Peyer's patch (tissue), 4 donors: ENCODE measurements around the gene TANGO2. TPM values are rescaled to one million over a fixed set of nuclear protein-coding genes. Genes with fewer than 3 reads are reported as not detected.
A peak's percentile ranks its signal among the peaks of the same experiment; 100 is the strongest.

Source experiments
- DNase-seq, 3 donors: peaks; one replicate each; pipeline ENCODE4 v3.0.0-alpha.2; 2017 to 2019
- H3K27ac ChIP-seq, 4 donors: fragments of 200-600 bp; sonication (generic); one replicate each; pipeline ENCODE4 v1.5.1; 2016 to 2019
- H3K27me3 ChIP-seq, 2 donors: fragments of 200-600 bp; sonication (generic); one replicate each; pipeline ENCODE4 v1.5.1; 2019
- H3K36me3 ChIP-seq, 3 donors: fragments of 200-600 bp; sonication (generic); one replicate each; pipeline ENCODE4 v1.5.1; 2016 to 2019
- H3K4me1 ChIP-seq, 4 donors: fragments of 200-600 bp; sonication (generic); one replicate each; pipeline ENCODE4 v1.5.1; 2016 to 2019
- H3K4me3 ChIP-seq, 4 donors: fragments of 200-600 bp; sonication (generic); 1 replicate in 3 of 4; 2 replicates in 1 of 4; pipeline ENCODE4 v1.5.1; 2016 to 2019; ENCODE audit warnings: mild to moderate bottlenecking in 1 of 4
- H3K9me3 ChIP-seq, 4 donors: fragments of 200-600 bp; sonication (generic); one replicate each; pipeline ENCODE4 v1.5.1; 2016 to 2019; ENCODE audit warnings: mild to moderate bottlenecking in 1 of 4
- POLR2A ChIP-seq, 2 donors: fragments of 450-650 bp; IDR thresholded peaks; one replicate each; pipeline ENCODE4 v1.5.1; 2017; ENCODE audit warnings: antibody characterized with exemption in 2 of 2, mild to moderate bottlenecking in 2 of 2, moderate library complexity in 2 of 2
- total RNA-seq, 4 donors: library from RNA; depleted of rRNA; stranded (reverse); fragments of >200 nt; gene quantifications; one replicate each; pipeline ENCODE4 v1.1.0, GENCODE V29; 2016
- TF ChIP-seq, protein P1 (sequence below), 6 experiments: fragments of 450-650 bp in 4 of 6; fragments of 200-600 bp in 2 of 6; sonication (generic) in 1 of 6; IDR thresholded peaks; one replicate each; pipeline ENCODE4 v1.5.1; 2017 to 2019; ENCODE audit warnings: antibody characterized with exemption in 6 of 6, mild to moderate bottlenecking in 3 of 6, moderate library complexity in 1 of 6

TANGO2 gene
- total RNA-seq, 4 donors from 2014 or later = 27.2 to 45.4 (median 41.0) TPM

DNA sequence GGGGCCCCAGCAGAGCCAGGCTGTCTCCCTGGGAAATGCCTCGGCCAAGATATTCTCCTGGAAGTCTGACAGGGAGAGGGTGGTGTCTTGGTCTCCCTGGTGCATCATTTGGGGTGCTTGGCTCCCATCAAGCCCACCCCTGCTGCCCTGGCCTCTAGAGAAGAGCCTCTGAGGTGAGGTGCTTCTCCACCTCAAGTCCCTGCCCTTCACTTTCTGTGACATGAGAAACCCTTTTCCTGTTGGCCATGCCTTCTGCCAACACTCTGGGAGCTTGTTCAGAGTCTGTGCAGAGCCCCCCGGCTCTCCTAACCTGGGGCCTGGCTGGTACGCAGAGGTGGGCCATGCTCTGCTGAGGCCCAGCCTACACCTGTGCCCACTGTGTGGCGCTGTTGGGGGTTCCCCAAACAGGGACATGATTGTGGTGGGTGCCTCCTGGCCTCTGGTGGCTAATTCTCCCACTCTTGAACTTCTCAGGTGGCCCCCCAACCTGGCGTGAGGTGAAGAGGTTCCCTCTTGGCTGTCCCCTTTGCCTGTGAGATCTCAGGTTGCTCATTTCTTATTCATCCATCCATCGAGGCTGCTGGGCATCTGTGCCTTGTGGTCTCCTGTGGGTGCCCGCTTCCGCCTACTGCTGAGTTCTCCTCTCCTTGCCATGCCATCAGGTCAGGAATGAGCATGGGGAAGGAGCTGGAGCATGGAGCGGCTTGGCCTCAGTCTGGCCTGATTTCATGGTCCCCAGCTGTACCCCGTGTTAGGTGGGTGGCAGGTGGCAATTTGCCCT lies 40.0 kb downstream of the TANGO2 start:
- H3K27ac ChIP-seq = no peak overlapping the region
- no peaks in the 10 kb centered on the region for H3K27me3 ChIP-seq
- H3K9me3 ChIP-seq = no peaks in the 10 kb centered on the region
- H3K4me3 ChIP-seq = no peak overlapping the region
- DNase-seq = peak in 1 of 3 donors; percentile 33
- TF ChIP-seq, protein P1, sequence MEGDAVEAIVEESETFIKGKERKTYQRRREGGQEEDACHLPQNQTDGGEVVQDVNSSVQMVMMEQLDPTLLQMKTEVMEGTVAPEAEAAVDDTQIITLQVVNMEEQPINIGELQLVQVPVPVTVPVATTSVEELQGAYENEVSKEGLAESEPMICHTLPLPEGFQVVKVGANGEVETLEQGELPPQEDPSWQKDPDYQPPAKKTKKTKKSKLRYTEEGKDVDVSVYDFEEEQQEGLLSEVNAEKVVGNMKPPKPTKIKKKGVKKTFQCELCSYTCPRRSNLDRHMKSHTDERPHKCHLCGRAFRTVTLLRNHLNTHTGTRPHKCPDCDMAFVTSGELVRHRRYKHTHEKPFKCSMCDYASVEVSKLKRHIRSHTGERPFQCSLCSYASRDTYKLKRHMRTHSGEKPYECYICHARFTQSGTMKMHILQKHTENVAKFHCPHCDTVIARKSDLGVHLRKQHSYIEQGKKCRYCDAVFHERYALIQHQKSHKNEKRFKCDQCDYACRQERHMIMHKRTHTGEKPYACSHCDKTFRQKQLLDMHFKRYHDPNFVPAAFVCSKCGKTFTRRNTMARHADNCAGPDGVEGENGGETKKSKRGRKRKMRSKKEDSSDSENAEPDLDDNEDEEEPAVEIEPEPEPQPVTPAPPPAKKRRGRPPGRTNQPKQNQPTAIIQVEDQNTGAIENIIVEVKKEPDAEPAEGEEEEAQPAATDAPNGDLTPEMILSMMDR (IDR thresholded peaks at IDR 0.05) = no peak
- TF ChIP-seq POLR2A (IDR thresholded peaks at IDR 0.05) = no peak
- no peaks in the 10 kb centered on the region for H3K4me1 ChIP-seq
- H3K36me3 ChIP-seq = peaks cover 0 to 78% (median 0%) of the 10 kb centered on the region in 3 donors

DNA sequence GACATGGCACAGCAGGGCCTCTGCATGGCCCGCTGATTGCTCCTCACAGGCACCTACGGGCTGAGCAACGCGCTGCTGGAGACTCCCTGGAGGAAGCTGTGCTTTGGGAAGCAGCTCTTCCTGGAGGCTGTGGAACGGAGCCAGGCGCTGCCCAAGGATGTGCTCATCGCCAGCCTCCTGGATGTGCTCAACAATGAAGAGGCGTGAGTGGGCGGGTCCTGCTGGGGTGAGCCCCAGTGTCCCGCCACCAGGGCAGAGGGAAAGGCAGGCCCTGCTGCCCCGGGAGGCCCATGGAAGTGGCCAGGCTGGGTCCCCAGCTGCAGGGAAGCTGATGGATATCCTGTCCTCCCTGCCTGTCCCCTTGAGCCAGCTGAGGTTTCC lies 40.6 kb downstream of the TANGO2 start:
- H3K27me3 ChIP-seq = no peaks in the 10 kb centered on the region
- H3K9me3 ChIP-seq = no peaks in the 10 kb centered on the region
- TF ChIP-seq, protein P1 (IDR thresholded peaks at IDR 0.05) = no peak
- no peak for TF ChIP-seq POLR2A (IDR thresholded peaks at IDR 0.05)
- no peaks in the 10 kb centered on the region for H3K4me1 ChIP-seq
- H3K27ac ChIP-seq = no peak overlapping the region
- H3K4me3 ChIP-seq = no peak overlapping the region
- peak in 1 of 3 donors; percentile 39 for DNase-seq
- H3K36me3 ChIP-seq = peaks cover 0 to 72% (median 0%) of the 10 kb centered on the region in 3 donors

DNA sequence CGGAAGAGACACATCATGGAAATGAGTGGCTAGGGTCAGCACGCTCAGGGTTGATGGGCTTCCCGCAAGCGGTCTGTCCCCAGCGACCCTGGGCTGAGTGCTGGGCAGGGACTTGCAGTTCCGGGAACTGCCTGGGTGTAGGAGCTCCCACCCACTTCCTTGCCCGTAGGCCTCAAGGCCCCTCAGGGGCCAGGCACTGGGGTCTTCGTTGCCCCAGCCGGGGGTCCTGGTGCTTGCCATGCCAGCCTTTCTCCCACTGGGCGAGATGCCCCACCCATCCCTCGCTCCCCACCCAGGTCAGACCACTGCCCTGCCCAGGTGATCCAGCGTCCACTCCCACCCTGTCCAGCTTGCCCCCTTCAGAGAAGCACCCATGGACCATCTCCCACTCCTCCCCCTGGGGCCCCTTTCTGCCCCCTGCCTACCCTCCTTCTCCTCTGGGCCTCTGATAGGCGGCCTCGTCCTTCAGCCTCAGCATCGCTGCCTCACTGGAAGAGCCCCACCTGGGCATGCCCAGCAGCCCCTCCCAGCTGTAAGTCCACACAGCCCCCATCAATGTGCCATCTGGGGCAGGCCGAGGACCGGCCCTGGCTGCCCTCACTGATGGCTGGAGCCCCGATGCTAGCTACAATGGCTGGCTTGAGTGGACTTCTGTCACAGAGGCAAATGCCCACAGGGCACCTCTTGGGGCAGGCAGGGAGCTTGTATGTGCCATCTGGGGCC lies 41.3 kb downstream of the TANGO2 start:
- no peak for DNase-seq
- Histone ChIP-seq H3K27me3 (no peaks in the 10 kb centered on the region), H3K4me3 (no peak overlapping the region), H3K36me3 (peaks cover 0 to 64% (median 0%) of the 10 kb centered on the region in 3 donors), H3K27ac (no peak overlapping the region), H3K4me1 (no peaks in the 10 kb centered on the region), H3K9me3 (no peaks in the 10 kb centered on the region)
- TF ChIP-seq POLR2A (IDR thresholded peaks at IDR 0.05) = no peak
- TF ChIP-seq, protein P1 (IDR thresholded peaks at IDR 0.05) = no peak

DNA sequence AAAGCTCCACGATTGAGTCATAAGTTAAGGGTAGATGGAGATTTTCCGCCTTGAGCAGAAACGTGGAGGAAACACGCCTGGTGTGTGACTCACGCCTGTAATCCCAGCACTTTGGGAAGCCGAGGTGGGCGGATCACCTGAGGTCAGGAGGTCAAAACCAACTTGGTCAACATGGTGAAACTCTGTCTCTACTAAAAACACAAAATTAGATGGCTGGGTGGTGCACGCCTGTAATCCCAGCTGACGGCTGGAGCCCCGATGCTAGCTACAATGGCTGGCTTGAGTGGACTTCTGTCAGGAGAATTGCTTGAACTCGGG lies 41.8 kb downstream of the TANGO2 start:
- peaks cover 0 to 59% (median 0%) of the 10 kb centered on the region in 3 donors for H3K36me3 ChIP-seq
- TF ChIP-seq, protein P1 (IDR thresholded peaks at IDR 0.05) = no peak
- TF ChIP-seq POLR2A (IDR thresholded peaks at IDR 0.05) = no peak
- no peak for DNase-seq
- H3K4me1 ChIP-seq = no peaks in the 10 kb centered on the region
- no peaks in the 10 kb centered on the region for H3K9me3 ChIP-seq
- no peak overlapping the region for H3K4me3 ChIP-seq
- H3K27ac ChIP-seq = no peak overlapping the region
- no peaks in the 10 kb centered on the region for H3K27me3 ChIP-seq

DNA sequence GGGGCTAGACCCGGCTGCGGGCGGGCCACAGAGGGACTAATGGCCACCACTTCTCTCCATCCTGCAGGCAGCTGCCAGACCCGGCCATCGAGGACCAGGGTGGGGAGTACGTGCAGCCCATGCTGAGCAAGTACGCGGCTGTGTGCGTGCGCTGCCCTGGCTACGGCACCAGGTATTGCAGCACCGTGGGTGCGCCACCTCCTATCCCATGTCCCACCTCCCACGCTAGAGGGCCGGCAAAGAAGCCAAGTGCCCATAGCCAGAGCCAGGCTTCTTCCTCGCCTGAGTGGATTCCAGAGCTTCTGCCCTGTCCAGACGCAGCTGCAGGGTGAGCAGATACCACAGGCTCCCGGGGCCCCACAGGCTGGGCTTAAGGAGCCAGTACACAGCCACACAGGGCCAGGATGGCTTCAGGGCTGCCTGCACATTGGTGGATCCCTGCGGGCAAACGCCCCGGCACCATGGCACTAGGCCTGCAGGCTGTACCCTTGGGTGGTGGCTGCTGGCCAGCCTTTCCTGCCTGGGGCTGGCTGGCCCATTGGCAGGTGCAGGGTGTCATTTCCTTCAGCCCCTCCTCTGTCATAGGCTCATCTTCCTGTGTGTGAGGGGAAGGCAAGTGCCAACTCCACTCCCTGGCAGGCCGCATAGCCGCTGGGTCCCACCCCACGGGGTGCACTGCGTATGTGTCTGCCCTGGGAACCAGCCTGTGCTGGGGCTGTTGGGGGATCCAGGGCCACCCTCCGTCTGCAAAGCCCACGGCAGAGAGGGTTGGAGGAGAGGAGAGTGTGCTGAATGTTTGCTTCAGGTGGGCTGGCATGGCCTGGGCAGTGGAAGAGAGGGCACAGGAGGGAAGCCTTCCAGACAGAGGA lies 42.6 kb downstream of the TANGO2 start:
- H3K27me3 ChIP-seq = no peaks in the 10 kb centered on the region
- no peak overlapping the region for H3K4me3 ChIP-seq
- TF ChIP-seq, protein P1 (IDR thresholded peaks at IDR 0.05) = no peak
- TF ChIP-seq POLR2A (IDR thresholded peaks at IDR 0.05) = no peak
- no peak overlapping the region for H3K27ac ChIP-seq
- no peaks in the 10 kb centered on the region for H3K9me3 ChIP-seq
- no peaks in the 10 kb centered on the region for H3K4me1 ChIP-seq
- H3K36me3 ChIP-seq = peaks cover 0 to 51% (median 0%) of the 10 kb centered on the region in 3 donors
- peak in 1 of 3 donors; percentile 47 for DNase-seq
